K562 (cell line): ENCODE results near the gene SPRR2A. TPM values are rescaled to one million over a fixed set of nuclear protein-coding genes. Genes with fewer than 3 reads are reported as not detected.

Source experiments
- ARID3A ChIP-seq: IDR thresholded peaks from 2 replicates; pipeline ENCODE4 v1.6.1; 2012; ENCODE audit warnings: low read depth, low read length, improper control_type of control experiment, borderline replicate concordance
- ARID4B ChIP-seq: sonication (generic); formaldehyde crosslinking; IDR thresholded peaks from 2 replicates; pipeline ENCODE4 v1.8.0; 2022; ENCODE audit warnings: mild to moderate bottlenecking, missing genetic modification reagents
- CHAMP1 ChIP-seq: fragments of 450-650 bp; IDR thresholded peaks from 2 replicates; pipeline ENCODE4 v1.6.1; 2016; ENCODE audit warnings: mild to moderate bottlenecking
- E2F5 ChIP-seq: sonication (generic); formaldehyde crosslinking; IDR thresholded peaks from 2 replicates; pipeline ENCODE4 v1.8.0; 2022; ENCODE audit warnings: mild to moderate bottlenecking, missing genetic modification reagents
- FOXK1 ChIP-seq: sonication (generic); formaldehyde crosslinking; IDR thresholded peaks from 2 replicates; pipeline ENCODE4 v1.8.0; 2022; ENCODE audit warnings: missing genetic modification reagents, mild to moderate bottlenecking, borderline replicate concordance
- IRF2 ChIP-seq: sonication (generic); formaldehyde crosslinking; IDR thresholded peaks from 2 replicates; pipeline ENCODE4 v1.8.1; 2022; ENCODE audit warnings: mild to moderate bottlenecking, missing genetic modification reagents
- KLF16 ChIP-seq: IDR thresholded peaks from 2 replicates; pipeline ENCODE4 v1.6.1; 2016; ENCODE audit warnings: antibody characterized with exemption
- MCM3 ChIP-seq: fragments of 450-650 bp; IDR thresholded peaks from 2 replicates; pipeline ENCODE4 v1.6.1; 2016
- TARDBP ChIP-seq: fragments of 450-650 bp; IDR thresholded peaks from 2 replicates; pipeline ENCODE4 v1.6.1; 2016
- TFAM ChIP-seq: fragments of 250-450 bp; sonication (Bioruptor Pico); conservative IDR thresholded peaks from 2 replicates; pipeline ENCODE4 v1.5.0; 2021; ENCODE audit warnings: mild to moderate bottlenecking, moderate library complexity
- THRA ChIP-seq: fragments of 450-650 bp; IDR thresholded peaks from 2 replicates; pipeline ENCODE4 v1.6.1; 2017; ENCODE audit warnings: mild to moderate bottlenecking, moderate library complexity
- USF1 ChIP-seq: sonication (generic); formaldehyde crosslinking; IDR thresholded peaks from 2 replicates; pipeline ENCODE4 v1.9.0; 2022; ENCODE audit warnings: mild to moderate bottlenecking, missing genetic modification reagents
- ZNF395 ChIP-seq: fragments of 200-800 bp; sonication (Bioruptor generic); IDR thresholded peaks from 2 replicates; pipeline ENCODE4 v1.6.1; 2017; ENCODE audit warnings: missing genetic modification characterization, missing compliant biosample characterization
- polyA plus RNA-seq, 8 experiments: library from polyadenylated mRNA; depleted of rRNA in 4 of 8; stranded (reverse) in 5 of 8; unstranded in 3 of 8; fragments of >200 nt; fragmentation: Nextera tagmentation in 2 of 8; fragmentation: Illumina TruSeq in 1 of 8; extraction: Ambion mirVana in 2 of 8; extraction: Trizol in 1 of 8; gene quantifications; 2 replicates each; pipeline versions ENCODE4 v1.2.1 to v1.2.3, GENCODE V29; 2011 to 2014; ENCODE audit warnings: inconsistent platforms in 1 of 8, missing spikeins in 1 of 8
- total RNA-seq, 7 experiments: library from RNA; depleted of rRNA in 6 of 7; stranded (reverse); fragments of >200 nt in 6 of 7; fragmentation: Illumina TruSeq in 2 of 7; extraction: Trizol in 2 of 7; gene quantifications; 2 replicates each; pipeline versions ENCODE4 v1.2.1 to v1.2.3, GENCODE V29; 2011 to 2021; ENCODE audit warnings: low replicate concordance in 1 of 7

The SPRR2A gene
- total and polyA plus RNA-seq, 9 of the 15 experiments (the other 6 are each of a cell fraction or from before 2014, with no cell fraction given) = 0.17 TPM; not detected in 8

- TF ChIP-seq THRA (no peak), USF1 (CRISPR knock-in tag) (no peak), IRF2 (CRISPR knock-in tag) (no peak), FOXK1 (no peak), TFAM (CRISPR knock-in tag) (no peak), KLF16 (peak; percentile 82), ZNF395 (CRISPR knock-in tag) (no peak; the same call in 1 of the 2 replicates), ARID3A (no peak), TARDBP (no peak), MCM3 (no peak), ARID4B (CRISPR knock-in tag) (no peak), E2F5 (CRISPR knock-in tag) (no peak), CHAMP1 (no peak)
These were observed 16.2 kb downstream of the SPRR2A start, which contains the start of gene SPRR2D (continued) for GRCh38 chr1:153040950-153041631.
